ENCODE data around the gene TMEM119.
A peak's percentile ranks its signal among the peaks of the same experiment; 100 is the strongest.
"Not testable (repeated sequence)": the region's sequence is repeated elsewhere in the genome, so short reads cannot be mapped to it uniquely, and the experiment has no call there.

Gene TMEM119

GRCh38 chr12:108582509-108582908 lies 15.4 kb downstream of the TMEM119 start:
- DNase-seq = no peak

GRCh38 chr12:108581311-108582227 lies 16.3 kb downstream of the TMEM119 start:
- DNase-seq = no peak

GRCh38 chr12:108580531-108580930 lies 17.4 kb downstream of the TMEM119 start:
- DNase-seq = no peak

- no peak for DNase-seq
Measured at GRCh38 chr12:108578813-108579212, 19.1 kb downstream of the TMEM119 start.

- DNase-seq = no peak
Measured at GRCh38 chr12:108578264-108578663, 19.6 kb downstream of the TMEM119 start.

GRCh38 chr12:108577458-108577857 lies 20.4 kb downstream of the TMEM119 start:
- no peak for DNase-seq

GRCh38 chr12:108576660-108577234 lies 21.1 kb downstream of the TMEM119 start:
- no peak for DNase-seq

- DNase-seq = no peak
Measured at GRCh38 chr12:108575199-108575912, 22.5 kb downstream of the TMEM119 start.

- not testable (repeated sequence) for DNase-seq
Measured at GRCh38 chr12:108574276-108574675, 23.6 kb downstream of the TMEM119 start.

- DNase-seq = no peak
Measured at GRCh38 chr12:108573317-108573716, 24.6 kb downstream of the TMEM119 start.

- DNase-seq = no peak
Measured at GRCh38 chr12:108572166-108572790, 25.6 kb downstream of the TMEM119 start.

GRCh38 chr12:108571609-108572165 lies 26.2 kb downstream of the TMEM119 start:
- no peak for DNase-seq

- peak in 1 of 2 donors; percentile 32 for DNase-seq
Measured at GRCh38 chr12:108570743-108571608, 26.9 kb downstream of the TMEM119 start.

GRCh38 chr12:108568338-108569154 lies 29.3 kb downstream of the TMEM119 start:
- DNase-seq = no peak

- no peak for DNase-seq
Measured at GRCh38 chr12:108567406-108568337, 30.2 kb downstream of the TMEM119 start.

GRCh38 chr12:108566452-108566851 lies 31.4 kb downstream of the TMEM119 start:
- no peak for DNase-seq

- no peak for DNase-seq
Measured at GRCh38 chr12:108565976-108566375, 31.9 kb downstream of the TMEM119 start.

- DNase-seq = no peak
Measured at GRCh38 chr12:108565146-108565545, 32.7 kb downstream of the TMEM119 start.

- no peak for DNase-seq
Measured at GRCh38 chr12:108564724-108565123, 33.2 kb downstream of the TMEM119 start.

GRCh38 chr12:108563804-108564151 lies 34.1 kb downstream of the TMEM119 start:
- no peak for DNase-seq

Data from hippocampal formation (tissue), 2 donors.